M059J (cell line): Measurements from ENCODE around the gene HAO2. TPM values are rescaled to one million over a fixed set of nuclear protein-coding genes. Genes with fewer than 3 reads are reported as not detected.

ENCODE experiments used
- DNase-seq: peaks from one replicate; pipeline ENCODE4 v3.0.0-alpha.2; 2012; ENCODE audit warnings: low read depth
- total RNA-seq: library from RNA; depleted of rRNA; stranded (reverse); fragments of >200 nt; shearing (Covaris generic); gene quantifications from 2 replicates; pipeline ENCODE4 v1.2.3, GENCODE V29; 2014

The HAO2 gene
- total RNA-seq, 1 experiment from 2014 or later = not detected

DNA sequence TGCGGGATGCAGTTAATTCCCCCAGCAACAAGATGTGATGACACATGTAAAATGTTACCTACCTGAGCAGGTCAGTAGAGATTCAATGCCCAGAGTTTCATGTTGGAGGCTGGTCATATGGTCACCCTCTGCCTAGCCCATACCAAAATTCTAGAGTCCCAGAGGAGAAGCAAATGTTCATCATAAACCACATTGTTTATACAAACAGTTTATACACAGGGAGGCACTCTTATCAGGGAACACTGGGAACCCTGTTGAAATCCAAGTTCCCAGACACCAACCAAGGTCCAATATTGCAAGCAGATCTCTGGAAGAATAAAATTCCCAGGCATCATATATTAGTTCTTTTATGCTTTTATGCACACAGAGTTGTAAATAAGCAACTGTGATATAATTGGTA is 10.5 kb downstream of the HAO2 start:
- no peak for DNase-seq

- no peak for DNase-seq
These were observed 11.7 kb downstream of the HAO2 start for GRCh38 chr1:119380304-119380703.

DNA sequence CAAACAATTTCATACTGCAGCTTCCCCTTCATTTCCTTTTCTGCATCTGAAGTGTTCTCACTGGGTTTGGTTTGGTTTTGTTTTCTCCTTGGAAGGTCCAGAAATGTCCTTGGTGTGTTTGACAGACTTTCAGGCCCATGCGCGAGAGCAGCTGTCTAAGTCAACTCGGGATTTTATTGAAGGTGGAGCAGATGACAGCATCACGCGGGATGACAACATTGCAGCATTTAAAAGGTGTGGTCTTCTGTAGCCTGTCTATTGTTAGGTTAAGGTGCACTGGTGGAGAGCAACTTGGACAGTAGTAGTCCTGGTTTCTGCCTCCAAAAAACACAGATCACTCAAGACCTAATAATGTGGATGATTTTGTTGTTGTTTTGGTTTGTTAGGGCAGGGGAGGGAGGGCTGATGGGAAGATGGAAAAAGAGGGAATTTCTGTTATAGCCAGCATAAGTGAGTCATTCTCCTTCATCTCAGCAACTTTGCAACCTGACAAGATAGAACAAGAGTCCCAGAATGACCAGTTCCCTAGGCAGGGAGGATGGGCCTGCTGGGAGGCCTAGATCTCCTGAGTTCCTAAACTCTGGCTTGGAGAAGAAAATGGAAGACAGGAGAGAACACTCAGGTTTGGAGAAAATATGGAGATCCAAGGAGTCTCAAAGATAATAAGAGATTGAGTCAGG is 12.5 kb downstream of the HAO2 start:
- no peak for DNase-seq

DNA sequence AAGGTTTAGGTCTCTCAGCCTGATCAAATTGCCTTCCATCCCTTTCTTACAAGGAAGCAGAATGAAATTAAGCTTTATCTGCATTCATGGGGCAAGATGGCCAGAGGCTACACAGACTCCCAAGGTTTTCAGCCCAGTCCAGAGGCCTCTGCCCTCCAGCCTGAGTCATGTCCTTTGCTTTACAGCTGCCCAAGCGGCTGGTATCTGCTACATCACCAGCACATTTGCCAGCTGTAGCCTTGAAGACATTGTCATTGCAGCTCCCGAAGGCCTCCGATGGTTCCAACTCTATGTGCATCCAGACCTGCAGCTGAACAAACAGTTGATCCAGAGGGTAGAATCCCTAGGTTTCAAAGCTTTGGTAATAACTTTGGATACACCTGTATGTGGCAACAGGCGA is 16.0 kb downstream of the HAO2 start:
- DNase-seq = no peak

GRCh38 chr1:119385650-119386049 is 17.1 kb downstream of the HAO2 start:
- no peak for DNase-seq

GRCh38 chr1:119387858-119388257 is 19.3 kb downstream of the HAO2 start:
- no peak for DNase-seq

DNA sequence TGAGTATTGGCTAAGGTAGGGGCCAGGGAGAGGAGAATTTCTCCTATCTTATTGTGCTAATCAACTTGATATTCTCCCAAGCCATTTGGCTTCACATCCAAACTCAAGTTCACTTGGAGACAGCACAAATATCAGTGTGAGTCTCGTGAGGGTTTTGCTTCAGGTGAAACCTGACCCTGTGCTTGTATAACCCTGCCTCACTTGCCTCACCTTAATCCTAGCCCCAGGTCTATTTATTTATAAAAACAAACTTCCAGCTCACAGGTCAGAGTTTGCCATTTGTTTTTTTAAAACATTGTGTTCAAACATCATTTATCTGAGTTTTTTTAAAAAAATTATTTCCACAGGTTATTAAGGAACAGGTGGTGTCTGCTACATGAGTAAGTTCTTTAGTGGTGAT is 19.9 kb downstream of the HAO2 start:
- DNase-seq = no peak

DNA sequence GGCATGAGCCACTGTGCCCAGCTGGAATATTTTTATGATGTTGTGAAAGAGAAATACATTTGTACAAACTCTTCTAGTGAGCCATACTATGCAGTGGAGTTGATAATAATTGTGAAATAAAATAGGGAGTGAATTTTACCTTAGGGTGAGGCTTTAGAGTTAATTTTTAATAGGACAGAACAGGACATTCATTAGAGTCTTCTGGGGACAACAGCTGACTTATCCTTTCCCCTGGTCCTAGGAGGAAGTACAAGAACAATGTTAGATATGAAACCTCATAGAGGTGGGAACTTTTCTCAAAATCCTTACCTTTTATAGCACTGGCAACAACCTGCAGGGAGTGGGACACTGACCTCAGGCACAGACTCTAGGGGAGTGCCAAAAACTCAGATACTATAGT is 21.9 kb downstream of the HAO2 start:
- DNase-seq = no peak

GRCh38 chr1:119391749-119392148 is 23.2 kb downstream of the HAO2 start:
- no peak for DNase-seq

- DNase-seq = no peak
These were observed 25.5 kb downstream of the HAO2 start for GRCh38 chr1:119394085-119394484.

DNA sequence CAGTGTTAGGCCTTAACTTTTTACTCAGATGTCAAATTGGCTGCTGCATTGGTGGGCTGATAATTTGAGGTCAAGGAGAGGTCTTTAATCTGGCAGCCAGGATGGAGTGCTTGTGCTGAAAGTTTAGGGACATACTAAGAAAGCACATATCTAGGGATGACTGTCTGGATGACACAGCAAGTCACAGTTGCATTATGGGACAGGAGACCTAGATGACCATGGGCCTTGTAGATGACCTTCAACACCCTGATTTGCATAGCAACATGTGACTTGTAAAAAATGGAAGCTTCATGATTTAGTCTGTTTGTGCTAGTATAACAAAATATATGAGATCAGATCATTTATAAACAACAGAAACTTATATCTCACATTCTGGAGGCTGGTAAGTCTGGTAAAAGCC is 28.4 kb downstream of the HAO2 start:
- no peak for DNase-seq

- no peak for DNase-seq
These were observed 29.4 kb downstream of the HAO2 start for GRCh38 chr1:119397986-119398385.

DNA sequence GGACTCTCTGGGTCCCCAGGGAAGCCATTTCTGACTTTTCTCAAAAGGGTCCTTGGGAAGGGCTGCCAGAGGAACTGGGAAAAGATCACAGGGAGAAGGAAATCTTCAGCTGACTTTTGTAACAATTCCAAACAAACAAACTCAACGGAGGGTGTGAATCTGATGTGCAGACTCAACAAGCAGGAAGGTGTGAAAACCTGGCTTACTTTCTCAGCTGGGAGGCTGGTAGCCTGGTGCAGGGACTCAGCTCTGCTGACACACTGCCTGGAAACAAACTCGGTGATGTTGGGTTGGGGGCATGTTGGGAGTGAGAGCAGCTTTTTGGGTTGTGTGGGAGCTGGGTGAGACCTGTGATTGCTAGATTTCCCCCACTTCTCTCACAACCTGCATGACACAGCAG is 36.2 kb downstream of the HAO2 start:
- DNase-seq = no peak

DNA sequence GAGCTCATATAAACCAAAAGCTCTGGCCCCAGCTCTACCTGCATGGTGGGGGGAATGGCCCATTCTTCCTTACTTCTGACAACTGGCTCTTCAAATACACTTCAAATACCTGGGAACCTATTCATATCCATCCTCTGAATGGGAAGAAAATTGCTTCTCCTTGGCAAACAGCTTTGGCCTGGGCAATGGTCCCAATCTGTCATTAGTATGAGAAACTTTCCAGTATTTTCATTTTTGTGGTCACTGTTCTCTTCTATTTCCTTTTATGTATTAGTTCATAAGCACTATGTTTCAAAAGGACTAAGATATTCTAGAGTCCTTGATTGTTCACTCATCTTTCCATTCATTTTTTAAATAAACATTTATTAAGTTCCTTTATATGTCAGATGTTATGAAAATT is 41.1 kb downstream of the HAO2 start:
- DNase-seq = peak; percentile 9

GRCh38 chr1:119410961-119411360 is 42.4 kb downstream of the HAO2 start:
- DNase-seq = no peak

DNA sequence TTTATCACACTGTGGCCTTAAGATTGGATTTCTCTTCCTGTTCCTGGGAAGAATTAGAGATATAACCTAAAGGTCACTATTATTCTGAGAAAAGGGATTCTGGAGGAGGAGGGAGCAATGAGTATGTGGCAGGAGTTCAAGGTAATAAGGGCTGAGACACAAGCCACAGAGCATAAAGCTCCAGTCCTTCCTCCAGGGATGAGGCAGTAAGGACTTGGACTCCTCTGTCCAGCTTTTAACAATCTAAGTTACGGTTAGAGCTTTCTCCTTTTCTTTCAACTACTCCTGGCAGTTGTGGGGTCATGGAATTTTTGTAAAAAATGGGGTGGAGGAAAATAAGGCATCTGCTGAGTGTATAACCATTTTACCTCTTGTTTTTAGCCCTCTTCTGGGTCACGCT is 46.4 kb downstream of the HAO2 start, which contains the start of gene HSD3B2:
HSD3B2 (plus strand) TSS at position 201 of the 400 bp plus-strand sequence. CDS start 270 bp downstream, outside the sequence.
- no peak for DNase-seq

GRCh38 chr1:119416006-119416640 is 47.5 kb downstream of the HAO2 start:
- DNase-seq = no peak

DNA sequence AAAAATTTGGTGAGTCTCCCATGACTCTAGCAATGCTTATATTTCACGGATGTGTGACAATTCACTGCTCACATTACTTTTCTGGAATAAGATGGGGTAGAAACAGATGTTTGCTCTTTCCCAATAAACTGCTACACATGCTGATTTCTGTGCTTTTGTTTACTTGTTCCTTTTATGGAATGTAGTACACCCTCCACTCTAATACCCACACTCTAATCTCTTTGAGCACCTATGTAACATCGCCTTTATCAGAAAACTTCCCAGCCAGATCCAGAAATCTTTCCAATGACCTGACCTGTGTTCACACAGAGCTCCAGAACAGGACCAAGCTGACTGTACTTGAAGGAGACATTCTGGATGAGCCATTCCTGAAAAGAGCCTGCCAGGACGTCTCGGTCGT is 50.5 kb downstream of the HAO2 start:
- DNase-seq = no peak

DNA sequence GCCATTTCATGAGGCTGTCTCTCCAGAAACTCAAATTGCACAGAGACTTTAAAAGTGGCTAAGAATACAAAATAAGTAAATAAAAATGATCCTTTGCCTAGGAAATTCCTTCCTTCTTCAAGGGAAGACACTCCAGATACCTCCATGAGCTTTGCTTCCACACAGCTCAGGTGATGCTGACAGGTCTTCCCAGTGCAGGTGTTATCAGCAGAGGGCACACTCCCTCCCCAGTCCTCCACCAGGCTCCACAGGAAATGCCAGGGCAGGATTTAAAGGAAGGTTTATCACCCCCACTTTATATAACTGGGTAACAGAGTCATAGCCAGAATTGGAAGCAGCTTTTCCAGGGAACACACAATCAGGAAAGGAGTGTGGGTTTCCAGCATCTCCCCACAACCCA is 52.1 kb downstream of the HAO2 start:
- DNase-seq = no peak

GRCh38 chr1:119422631-119423030 is 54.0 kb downstream of the HAO2 start:
- no peak for DNase-seq

DNA sequence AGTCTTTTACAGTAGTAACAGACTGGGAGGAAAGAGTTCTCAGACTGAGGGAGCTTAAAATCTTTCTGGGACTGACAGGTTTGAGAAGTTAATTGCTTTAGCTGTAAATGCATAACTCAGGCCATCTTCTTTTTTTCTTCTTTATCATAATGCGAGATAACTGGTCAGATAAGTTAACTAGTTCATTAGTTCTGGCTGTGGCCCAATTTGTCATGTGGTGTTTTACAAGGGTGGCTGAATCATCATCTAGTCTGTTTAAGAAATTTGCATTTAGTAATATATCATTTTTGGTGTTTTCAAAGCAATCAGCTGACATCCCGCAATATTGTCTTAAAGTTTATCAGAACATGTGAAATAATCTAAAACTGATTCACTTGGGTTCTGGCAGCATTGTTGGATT is 60.4 kb downstream of the HAO2 start:
- DNase-seq = no peak

- no peak for DNase-seq
These were observed 61.1 kb downstream of the HAO2 start for GRCh38 chr1:119429687-119430086.

DNA sequence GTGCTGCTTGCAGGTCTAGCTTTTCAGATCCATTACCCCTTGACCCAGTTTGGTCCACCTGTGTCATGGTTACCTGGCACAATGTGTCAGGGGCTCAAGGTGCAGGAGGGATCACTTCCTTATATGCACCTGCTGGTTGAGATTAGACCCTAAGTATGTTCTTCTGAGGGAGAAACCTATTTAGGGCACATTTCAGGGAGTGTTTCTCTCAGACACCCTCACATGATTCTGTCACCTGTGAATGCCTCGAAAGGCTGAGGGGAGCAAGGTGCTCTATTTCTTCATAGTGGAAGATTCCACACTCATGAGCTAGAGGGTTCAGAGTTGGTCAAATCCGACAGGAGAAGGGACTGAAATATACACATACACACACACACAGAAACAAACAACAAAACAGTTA is 61.9 kb downstream of the HAO2 start:
- DNase-seq = no peak

DNA sequence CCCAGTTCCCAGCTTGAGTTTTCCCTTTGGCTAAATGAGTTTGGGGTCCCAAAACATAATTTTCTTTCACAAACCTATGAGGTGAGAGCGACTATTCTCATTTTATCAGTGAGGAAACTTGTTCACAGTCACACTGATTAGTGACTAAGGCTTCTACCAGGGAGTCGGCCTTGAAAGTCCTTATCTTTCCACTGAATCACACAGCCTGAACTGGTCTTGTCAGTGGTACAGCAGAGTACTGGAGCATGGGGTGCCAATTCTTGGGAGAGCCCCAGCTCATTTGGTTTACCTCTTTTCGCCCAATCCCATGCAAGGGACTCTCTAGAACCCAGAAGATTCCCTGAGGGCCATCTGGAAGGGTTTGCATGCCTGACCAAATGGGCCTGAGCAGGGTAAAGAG is 63.3 kb downstream of the HAO2 start:
- no peak for DNase-seq
